Left lobe of liver (tissue), 2 donors: ENCODE measurements around the gene S100A14. TPM values are rescaled to one million over a fixed set of nuclear protein-coding genes. Genes with fewer than 3 reads are reported as not detected.

Source experiments
- ATAC-seq: fragments of 200-7000 bp; cut with Tn5 transposase; one replicate; pipeline ENCODE4 v1.9.1; 2020; ENCODE audit warnings: mild to moderate bottlenecking, moderate library complexity
- DNase-seq: peaks from one replicate; pipeline ENCODE4 v3.0.0-alpha.2; 2020; ENCODE audit warnings: low spot score
- total RNA-seq: library from RNA; stranded (reverse); gene quantifications from one replicate; pipeline ENCODE4 v1.2.1, GENCODE V29; 2021
- donor health status: DM: no; HTN: no; CAD: no; lungs with moderate emphysema.
- donor health status: DM: no; HTN: yes; CAD: no.

S100A14 gene
- total RNA-seq, 1 donor from 2014 or later, result 4.9 TPM

GRCh38 chr1:153617663-153618062, 1.5 kb upstream of the S100A14 start:
- peak; percentile 67 for ATAC-seq
- peak; percentile 81 for DNase-seq

GRCh38 chr1:153616917-153617311, 789 bp upstream of the S100A14 start:
- no peak for ATAC-seq
- DNase-seq, result no peak

GRCh38 chr1:153615406-153615805, 719 bp downstream of the S100A14 start:
- ATAC-seq (no peak), DNase-seq (no peak)

- no peak for DNase-seq
- ATAC-seq, result no peak
These were observed 1.2 kb downstream of the S100A14 start for GRCh38 chr1:153614906-153615305.

- DNase-seq, result no peak
- no peak for ATAC-seq
These were observed 1.8 kb downstream of the S100A14 start for GRCh38 chr1:153614189-153614900.

GRCh38 chr1:153613406-153613805, 2.7 kb downstream of the S100A14 start:
- DNase-seq (no peak), ATAC-seq (no peak)

- peak; percentile 87 for DNase-seq
These were observed 3.3 kb downstream of the S100A14 start, which contains the start of gene S100A16 for GRCh38 chr1:153612755-153613331. TSS of gene S100A16 (minus strand) at chr1:153613137. CDS start at chr1:153608151, 4,986 bp downstream.

GRCh38 chr1:153612111-153612754, 3.9 kb downstream of the S100A14 start:
- DNase-seq (no peak), ATAC-seq (no peak)

More at GRCh38 chr1:153612755-153613331, 3.3 kb downstream of the S100A14 start, which contains the start of gene S100A16:
- peak; percentile 67 for ATAC-seq

DNA sequence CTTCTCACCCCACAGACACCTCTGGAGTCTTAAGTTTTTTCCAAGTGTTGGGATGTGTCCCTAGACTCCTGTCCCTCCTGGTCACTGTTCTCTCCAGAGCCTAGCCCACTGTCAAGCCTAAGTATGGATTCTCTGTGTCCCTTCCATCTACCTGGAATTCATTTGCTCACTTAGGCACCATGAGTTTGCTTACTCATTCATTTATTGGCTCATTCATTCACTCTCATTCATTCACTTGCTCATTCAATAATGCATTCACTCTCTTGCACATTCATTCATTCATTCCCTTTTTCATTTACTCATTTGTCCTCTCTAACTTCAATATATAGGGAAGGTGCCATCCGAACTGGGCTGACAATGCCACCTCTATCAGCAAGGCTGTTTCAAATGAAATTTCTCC, 4.8 kb downstream of the S100A14 start:
- ATAC-seq (no peak), DNase-seq (no peak)

- ATAC-seq, result no peak
- no peak for DNase-seq
These were observed 5.3 kb downstream of the S100A14 start for GRCh38 chr1:153610811-153611301.

DNA sequence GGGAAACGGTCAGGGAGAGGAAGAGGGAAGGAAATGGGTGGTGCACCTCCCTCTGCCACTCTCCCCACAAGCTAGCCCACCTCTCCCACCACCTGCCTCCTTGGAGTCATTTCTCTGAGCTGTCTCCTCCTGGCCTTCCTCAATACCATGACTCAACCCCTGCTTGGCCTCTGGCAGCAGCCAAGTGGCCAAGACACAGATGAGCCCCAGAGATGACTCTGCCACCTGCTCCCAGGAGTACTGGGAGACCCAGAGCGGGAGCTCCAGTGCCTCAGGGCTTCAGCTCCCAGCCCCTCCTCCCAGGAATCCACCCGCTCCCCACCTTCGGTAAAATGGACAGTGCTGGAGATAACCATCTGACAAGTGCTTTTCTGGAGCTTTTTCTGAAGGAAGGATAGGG, 5.8 kb downstream of the S100A14 start:
- DNase-seq, result no peak
- ATAC-seq, result no peak

GRCh38 chr1:153609585-153609907, 6.6 kb downstream of the S100A14 start:
- ATAC-seq (no peak), DNase-seq (no peak)

- ATAC-seq, result peak; percentile 84
- DNase-seq, result peak; percentile 94
These were observed 7.2 kb downstream of the S100A14 start for GRCh38 chr1:153608742-153609584.

DNA sequence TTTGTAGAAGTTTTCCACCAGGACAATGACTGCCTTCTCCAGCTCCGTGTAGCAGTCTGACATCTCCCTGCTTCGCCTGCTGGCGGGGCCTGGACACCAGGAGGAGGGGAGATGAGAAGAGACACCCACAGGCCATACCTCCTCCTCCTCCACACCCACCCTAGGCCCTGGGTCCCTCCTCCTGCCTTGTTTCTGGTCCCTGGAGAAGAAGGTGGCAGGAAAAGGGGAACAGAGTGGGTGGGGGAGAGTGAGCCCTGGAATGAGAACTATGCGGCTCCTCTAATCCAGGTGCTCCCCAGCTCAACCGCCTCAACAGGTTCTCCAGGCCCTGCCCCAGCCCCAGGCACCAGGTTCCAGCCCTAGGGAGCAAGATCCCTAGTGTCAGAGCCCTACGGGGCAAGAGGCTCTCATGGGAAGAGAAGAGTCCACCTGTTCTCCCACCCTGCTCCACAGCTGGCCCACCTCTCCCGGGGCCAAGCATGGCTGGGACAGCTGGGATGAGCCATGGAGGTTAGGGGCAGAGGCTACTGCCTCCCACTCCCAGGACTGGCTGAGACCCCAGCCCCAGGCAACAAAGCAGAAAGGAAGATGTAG, 7.9 kb downstream of the S100A14 start:
- ATAC-seq (no peak), DNase-seq (no peak)

DNA sequence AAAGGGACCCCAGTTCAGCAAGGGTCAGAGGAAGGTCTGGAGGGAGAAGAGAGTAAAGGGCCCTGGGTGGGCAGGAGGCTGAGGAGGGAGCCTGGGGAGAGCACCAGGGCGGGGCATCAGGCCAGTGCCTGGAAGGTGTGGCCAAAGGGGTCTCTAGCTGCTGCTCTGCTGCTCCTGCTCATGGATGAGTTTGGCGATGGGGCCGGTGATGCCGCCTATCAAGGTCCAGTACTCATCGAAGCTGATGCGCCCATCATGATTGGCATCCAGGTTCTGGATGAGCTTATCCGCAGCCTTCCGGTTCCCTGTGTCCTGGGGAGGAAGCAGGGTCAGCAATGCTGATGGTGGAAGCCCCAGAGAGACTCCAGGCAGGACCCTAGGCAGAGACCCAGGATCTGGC, 8.7 kb downstream of the S100A14 start:
- DNase-seq, result no peak
- no peak for ATAC-seq

GRCh38 chr1:153606194-153606593, 9.9 kb downstream of the S100A14 start:
- DNase-seq, result no peak
- ATAC-seq, result no peak

DNA sequence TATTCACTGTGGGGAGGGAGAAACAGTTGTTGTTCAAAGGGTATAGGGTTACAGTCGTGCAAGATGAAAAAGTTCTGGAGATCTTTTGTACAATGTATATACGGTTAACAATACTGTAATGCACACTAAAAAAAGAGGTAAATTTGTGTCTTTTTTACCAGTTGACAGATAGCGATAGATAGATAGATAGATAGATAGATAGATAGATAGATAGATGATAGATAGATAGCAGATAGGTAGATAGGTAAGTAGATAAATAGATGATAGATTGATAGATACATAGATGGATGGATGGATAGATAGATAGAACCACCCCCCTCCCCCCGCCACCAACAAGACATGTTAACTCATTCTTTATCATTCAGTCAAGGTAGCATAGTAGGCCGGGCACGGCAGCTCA, 13.4 kb downstream of the S100A14 start:
- DNase-seq (no peak), ATAC-seq (no peak)

DNA sequence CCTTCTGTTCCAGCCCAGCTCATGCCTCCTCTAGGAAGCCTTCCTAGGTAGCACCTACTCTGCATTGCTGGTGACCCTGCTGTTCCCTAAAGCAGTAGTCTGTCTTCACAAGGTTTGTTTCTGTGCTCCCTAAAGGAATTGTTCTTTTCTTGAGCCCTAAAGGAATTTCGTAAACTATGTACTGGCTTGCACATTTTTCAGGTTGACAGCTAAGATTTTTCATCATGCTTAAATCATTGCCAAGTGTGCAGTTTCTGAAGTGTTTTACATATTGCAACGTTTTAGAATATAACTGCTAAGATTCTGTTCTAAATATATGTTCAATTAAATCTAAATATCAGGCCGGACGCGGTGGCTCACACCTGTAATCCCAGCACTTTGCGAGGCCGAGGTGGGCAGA, 16.3 kb downstream of the S100A14 start:
- no peak for ATAC-seq
- no peak for DNase-seq

DNA sequence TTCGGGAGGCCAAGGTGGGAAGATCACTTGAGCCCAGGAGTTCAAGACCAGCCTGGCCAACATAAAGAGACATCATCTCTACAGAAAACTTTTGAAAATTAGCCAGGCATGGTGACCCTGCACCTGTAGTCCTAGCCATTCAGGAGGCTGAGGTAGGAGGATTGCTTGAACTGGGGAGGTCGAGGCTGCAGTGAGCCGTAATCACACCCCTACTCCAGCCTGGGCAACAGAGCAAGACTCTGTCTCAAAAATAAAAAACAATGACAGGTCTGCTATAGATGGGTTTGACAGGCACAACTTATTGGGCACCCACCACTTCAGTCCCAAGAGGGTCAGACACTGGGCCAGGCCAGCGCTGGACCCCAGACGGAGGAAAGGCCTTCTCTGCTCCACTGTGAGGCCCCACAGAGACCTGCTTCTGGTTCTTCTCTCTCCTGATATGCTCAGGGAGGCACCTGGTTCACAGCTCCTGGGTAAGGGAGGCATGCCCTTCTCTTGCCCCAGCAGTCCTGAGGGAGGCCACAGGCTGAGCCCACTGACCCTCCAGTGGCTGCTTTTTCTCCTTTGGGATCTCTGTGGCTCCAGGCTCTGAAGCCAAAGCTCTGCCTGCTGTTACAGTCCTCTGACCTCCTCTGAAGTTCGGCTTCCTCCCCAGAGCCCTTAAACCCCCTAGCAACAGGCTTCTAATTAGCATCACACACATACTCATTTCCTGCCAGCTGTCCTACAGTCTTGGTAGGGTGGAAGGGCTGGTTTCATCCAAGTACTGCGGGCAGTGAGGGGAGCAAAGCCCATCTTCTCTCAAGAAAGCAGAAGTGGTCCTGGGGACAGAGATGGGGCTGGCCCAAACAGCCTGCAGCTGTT, 17.6 kb downstream of the S100A14 start:
- DNase-seq (no peak), ATAC-seq (no peak)

DNA sequence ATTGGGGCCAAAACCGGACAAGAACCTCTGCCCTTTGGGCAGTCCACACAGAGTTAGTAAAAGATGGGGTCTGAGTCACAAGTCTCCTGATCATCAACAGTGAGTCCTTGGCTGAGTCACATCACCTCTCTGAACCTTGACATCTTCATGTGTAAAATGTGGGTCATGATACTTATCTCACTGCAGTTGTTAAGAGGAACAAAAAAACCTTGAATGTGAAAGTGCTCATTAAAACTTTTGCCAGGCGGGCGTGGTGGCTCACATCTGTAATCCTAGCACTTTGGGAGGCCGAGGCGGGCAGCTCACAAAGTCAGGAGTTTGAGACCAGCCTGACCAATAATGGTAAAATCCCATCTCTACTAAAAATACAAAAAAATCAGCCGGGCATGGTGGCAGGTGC, 18.9 kb downstream of the S100A14 start:
- DNase-seq (no peak), ATAC-seq (no peak)
